Stimulated activated CD8-positive, alpha-beta memory T cell treated with anti-CD3 and anti-CD28 coated beads, Interleukin-12 subunit alpha, Interleukin-12 subunit beta, amount 100 ng/mL, for 1 hour (primary cell): ENCODE results near the gene SLIT3.

Experiments used
- DNase-seq: peaks from one replicate; pipeline ENCODE4 v3.0.0-alpha.2; 2020; ENCODE audit warnings: low read depth

Gene SLIT3

GRCh38 chr5:169104937-169105494 lies 195.9 kb downstream of the SLIT3 start:
- DNase-seq, result no peak

GRCh38 chr5:169103586-169104181 lies 197.3 kb downstream of the SLIT3 start:
- DNase-seq, result no peak

GRCh38 chr5:169101966-169102365 lies 199.0 kb downstream of the SLIT3 start:
- no peak for DNase-seq

- DNase-seq, result no peak
Observed at GRCh38 chr5:169100735-169101075, 200.2 kb downstream of the SLIT3 start.

- DNase-seq, result no peak
Observed at GRCh38 chr5:169099801-169100734, 200.9 kb downstream of the SLIT3 start.

- no peak for DNase-seq
Observed at GRCh38 chr5:169098331-169099121, 202.4 kb downstream of the SLIT3 start.

- DNase-seq, result no peak
Observed at GRCh38 chr5:169097374-169098326, 203.3 kb downstream of the SLIT3 start.

GRCh38 chr5:169095976-169096375 lies 205.0 kb downstream of the SLIT3 start:
- no peak for DNase-seq

GRCh38 chr5:169095410-169095960 lies 205.5 kb downstream of the SLIT3 start:
- no peak for DNase-seq

GRCh38 chr5:169094586-169095409 lies 206.1 kb downstream of the SLIT3 start:
- no peak for DNase-seq

GRCh38 chr5:169091396-169091980 lies 209.5 kb downstream of the SLIT3 start:
- DNase-seq, result no peak

- no peak for DNase-seq
Observed at GRCh38 chr5:169089343-169089742, 211.6 kb downstream of the SLIT3 start.

GRCh38 chr5:169088028-169088725 lies 212.8 kb downstream of the SLIT3 start:
- no peak for DNase-seq

- DNase-seq, result no peak
Observed at GRCh38 chr5:169085636-169086035, 215.3 kb downstream of the SLIT3 start.

GRCh38 chr5:169085212-169085611 lies 215.7 kb downstream of the SLIT3 start:
- DNase-seq, result no peak

GRCh38 chr5:169084775-169085174 lies 216.2 kb downstream of the SLIT3 start:
- DNase-seq, result no peak

GRCh38 chr5:169083394-169084018 lies 217.4 kb downstream of the SLIT3 start:
- no peak for DNase-seq

GRCh38 chr5:169081000-169081724 lies 219.8 kb downstream of the SLIT3 start:
- no peak for DNase-seq
